Measurements from ENCODE around the gene CDC23. TPM values are rescaled to one million over a fixed set of nuclear protein-coding genes. Genes with fewer than 3 reads are reported as not detected.
"Not testable (repeated sequence)": the region's sequence is repeated elsewhere in the genome, so short reads cannot be mapped to it uniquely, and the experiment has no call there.

Gene CDC23
- 41.5 and 45.8 TPM in 2 replicates for total RNA-seq

DNA sequence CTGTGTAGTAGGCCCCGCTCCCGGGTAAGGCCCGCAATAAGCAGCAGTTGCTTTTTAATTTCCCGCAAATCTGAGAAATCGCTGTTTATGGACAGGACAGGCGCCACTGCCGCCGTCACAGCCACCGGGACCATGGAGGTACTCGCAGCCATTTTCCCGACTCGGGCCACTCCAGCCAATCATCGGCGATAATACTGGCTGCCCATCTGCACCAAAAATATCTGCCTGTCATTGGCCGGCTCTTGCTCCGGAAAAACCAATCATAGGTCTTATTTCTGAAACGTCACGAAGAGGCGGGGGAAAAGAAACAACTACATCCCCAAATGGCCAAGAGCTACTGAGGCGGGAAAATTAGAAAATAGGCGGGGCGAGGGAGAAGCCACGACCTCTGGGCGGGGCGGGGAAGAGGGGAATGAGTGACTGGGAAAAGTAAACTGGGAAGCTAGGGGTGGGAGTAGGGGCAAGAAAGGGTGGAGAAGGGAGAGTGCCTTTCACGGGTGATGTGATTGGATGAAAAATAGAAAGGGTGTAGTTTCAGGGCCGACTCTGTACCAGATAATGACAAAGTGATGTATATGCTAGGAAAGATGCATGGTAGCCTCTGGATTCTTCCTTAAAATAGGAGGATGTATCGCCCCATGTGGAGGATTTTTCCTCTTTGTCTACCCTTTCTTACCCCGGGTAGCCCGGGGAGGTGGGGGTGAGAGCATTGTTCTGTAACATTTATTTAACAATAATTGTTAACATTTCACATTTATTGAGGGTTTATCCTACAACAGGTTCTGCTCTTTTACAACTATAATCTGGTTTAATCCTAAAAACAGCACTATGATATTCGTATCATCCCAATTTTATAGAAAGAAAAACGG lies at the start of gene CDC23:
CDC23 (minus strand) TSS at position 163 of the 869 bp plus-strand sequence; CDS start at position 152, 11 bp downstream.
- no peaks in the 10 kb centered on the region for H3K27me3 Mint-ChIP-seq (ENCODE audit: low read depth)

GRCh38 chr5:138258704-138259292 lies 45.7 kb upstream of the CDC23 start:
- no peaks in the 10 kb centered on the region for H3K9me3 Mint-ChIP-seq
- H3K36me3 Mint-ChIP-seq (ENCODE audit: low read depth) = no peaks in the 10 kb centered on the region
- H3K27me3 Mint-ChIP-seq (ENCODE audit: low read depth) = peaks cover 4% of the 10 kb centered on the region
- no peak overlapping the region for H3K27ac Mint-ChIP-seq
- H3K4me1 Mint-ChIP-seq (ENCODE audit: low read depth) = no peaks in the 10 kb centered on the region
- no peak for DNase-seq (ENCODE audit: low spot score)
- H3K4me3 Mint-ChIP-seq (ENCODE audit: low read depth) = no peak overlapping the region
- intact Hi-C loops (cut with micrococcal nuclease) = no loop called here

More for the DNA sequence above, at the start of gene CDC23:
- Mint-ChIP-seq H3K36me3 (ENCODE audit: low read depth) (peaks cover 11% of the 10 kb centered on the region), H3K4me3 (ENCODE audit: low read depth) (peak within 1 kb of the TSS; percentile 97), H3K4me1 (ENCODE audit: low read depth) (peaks cover 11% of the 10 kb centered on the region), H3K9me3 (no peaks in the 10 kb centered on the region), H3K27ac (peak within 1 kb of the TSS; percentile 94)
- DNase-seq (ENCODE audit: low spot score) = peak; percentile 90
- intact Hi-C loops (cut with micrococcal nuclease) = loop anchor here (1.0 kb wide), 2 partner anchors 35 to 125 kb away; partner anchors contain the start of genes BRD8 and FAM53C

GRCh38 chr5:138257583-138257982 lies 44.5 kb upstream of the CDC23 start:
- H3K4me3 Mint-ChIP-seq (ENCODE audit: low read depth) = no peak overlapping the region
- H3K36me3 Mint-ChIP-seq (ENCODE audit: low read depth) = no peaks in the 10 kb centered on the region
- H3K9me3 Mint-ChIP-seq = no peaks in the 10 kb centered on the region
- no peak for DNase-seq (ENCODE audit: low spot score)
- intact Hi-C loops (cut with micrococcal nuclease) = no loop called here
- peaks cover 4% of the 10 kb centered on the region for H3K27me3 Mint-ChIP-seq (ENCODE audit: low read depth)
- no peak overlapping the region for H3K27ac Mint-ChIP-seq
- no peaks in the 10 kb centered on the region for H3K4me1 Mint-ChIP-seq (ENCODE audit: low read depth)

- intact Hi-C loops (cut with micrococcal nuclease) = no loop called here
- Mint-ChIP-seq H3K36me3 (ENCODE audit: low read depth) (no peaks in the 10 kb centered on the region), H3K9me3 (no peaks in the 10 kb centered on the region), H3K27ac (no peak overlapping the region), H3K4me3 (ENCODE audit: low read depth) (no peak overlapping the region), H3K4me1 (ENCODE audit: low read depth) (no peaks in the 10 kb centered on the region), H3K27me3 (ENCODE audit: low read depth) (peaks cover 4% of the 10 kb centered on the region)
- no peak for DNase-seq (ENCODE audit: low spot score)
These were observed 39.8 kb upstream of the CDC23 start for GRCh38 chr5:138252944-138253343.

DNA sequence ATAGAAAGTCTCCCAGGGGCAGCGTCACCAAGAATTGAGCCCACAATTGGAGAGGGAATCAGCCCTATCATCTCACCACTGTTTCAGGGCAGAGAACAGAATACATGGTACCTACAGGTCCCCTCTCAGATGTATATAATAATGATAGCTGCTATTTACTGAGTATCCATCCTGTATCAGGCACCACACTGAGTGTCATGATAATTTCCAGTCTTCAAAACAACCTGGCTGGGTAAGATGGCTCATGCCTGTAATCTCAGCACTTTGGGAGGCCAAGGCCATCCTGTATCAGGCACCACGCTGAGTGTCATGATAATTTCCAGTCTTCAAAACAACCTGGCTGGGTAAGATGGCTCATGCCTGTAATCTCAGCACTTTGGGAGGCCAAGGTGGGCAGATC lies 34.7 kb upstream of the CDC23 start:
- H3K36me3 Mint-ChIP-seq (ENCODE audit: low read depth); H3K4me3 Mint-ChIP-seq (ENCODE audit: low read depth); H3K27ac Mint-ChIP-seq; intact Hi-C loops (cut with micrococcal nuclease); DNase-seq (ENCODE audit: low spot score); H3K4me1 Mint-ChIP-seq (ENCODE audit: low read depth); H3K9me3 Mint-ChIP-seq: not testable (repeated sequence)
- H3K27me3 Mint-ChIP-seq (ENCODE audit: low read depth) = peaks cover 21% of the 10 kb centered on the region

DNA sequence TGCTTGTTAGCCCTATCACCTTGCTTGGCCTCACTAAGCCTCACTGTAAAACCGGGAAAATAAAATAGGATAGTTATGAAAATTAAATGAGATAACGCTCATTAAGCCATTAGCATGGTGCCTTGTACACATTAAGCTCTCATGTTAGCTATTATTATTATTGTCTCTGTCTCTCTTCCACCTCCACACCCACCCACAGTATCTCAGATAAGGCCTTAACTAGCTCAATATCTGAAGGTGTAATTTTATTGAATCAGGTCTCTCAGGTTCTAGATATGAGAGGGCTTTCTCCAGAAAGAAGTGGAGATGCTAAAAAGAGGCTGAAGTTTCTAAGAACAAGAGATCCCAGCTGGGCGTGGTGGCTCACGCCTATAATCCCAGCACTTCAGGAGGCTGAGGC lies 33.7 kb upstream of the CDC23 start:
- Mint-ChIP-seq H3K27ac (no peak overlapping the region), H3K4me1 (ENCODE audit: low read depth) (peaks cover 1% of the 10 kb centered on the region), H3K4me3 (ENCODE audit: low read depth) (no peak overlapping the region), H3K27me3 (ENCODE audit: low read depth) (peaks cover 26% of the 10 kb centered on the region), H3K36me3 (ENCODE audit: low read depth) (no peaks in the 10 kb centered on the region), H3K9me3 (no peaks in the 10 kb centered on the region)
- no peak for DNase-seq (ENCODE audit: low spot score)
- intact Hi-C loops (cut with micrococcal nuclease) = no loop called here

DNA sequence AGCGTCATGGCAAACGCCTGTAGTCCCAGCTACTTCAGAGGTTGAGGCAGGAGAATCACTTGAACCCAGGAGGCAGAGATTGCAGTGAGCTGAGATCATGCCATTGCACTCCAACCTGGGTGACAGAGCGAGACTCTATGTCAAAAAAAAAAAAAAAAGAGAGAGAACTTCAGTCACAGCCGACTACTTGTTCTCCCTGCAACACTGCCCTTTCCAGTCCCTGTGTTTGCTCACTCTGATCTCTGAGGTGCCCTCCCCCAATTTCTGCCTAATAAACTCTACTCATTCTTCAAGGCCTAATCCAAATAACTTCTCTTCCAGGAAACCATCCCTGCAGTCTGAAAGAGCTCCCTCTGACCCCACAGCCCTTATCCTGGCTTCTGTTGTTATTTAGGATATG lies 33.2 kb upstream of the CDC23 start:
- Mint-ChIP-seq H3K27me3 (ENCODE audit: low read depth) (peaks cover 27% of the 10 kb centered on the region), H3K4me1 (ENCODE audit: low read depth) (peaks cover 2% of the 10 kb centered on the region), H3K4me3 (ENCODE audit: low read depth) (no peak overlapping the region), H3K9me3 (no peaks in the 10 kb centered on the region), H3K27ac (no peak overlapping the region), H3K36me3 (ENCODE audit: low read depth) (no peaks in the 10 kb centered on the region)
- no peak for DNase-seq (ENCODE audit: low spot score)
- intact Hi-C loops (cut with micrococcal nuclease) = no loop called here

DNA sequence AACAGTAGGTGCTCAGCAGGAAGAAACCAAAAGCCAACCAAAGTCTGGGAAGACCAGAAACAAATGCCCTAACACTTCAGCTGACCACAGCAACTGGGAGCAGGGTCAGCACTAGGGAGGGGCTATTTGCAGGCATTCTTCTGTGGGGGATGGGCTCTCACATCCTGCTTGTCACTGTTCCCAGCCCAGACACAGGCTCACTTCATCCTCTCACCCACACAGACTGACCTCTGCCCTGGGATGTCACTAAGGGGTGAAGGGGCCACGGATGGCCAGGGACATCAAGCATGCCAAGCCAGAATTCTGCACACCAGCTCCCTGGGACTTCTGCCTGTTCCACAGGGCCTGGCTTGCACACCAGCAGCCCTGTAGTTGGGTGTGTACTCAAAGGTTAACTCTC lies 32.6 kb upstream of the CDC23 start:
- peaks cover 8% of the 10 kb centered on the region for H3K4me1 Mint-ChIP-seq (ENCODE audit: low read depth)
- intact Hi-C loops (cut with micrococcal nuclease) = no loop called here
- H3K4me3 Mint-ChIP-seq (ENCODE audit: low read depth) = no peak overlapping the region
- no peak overlapping the region for H3K27ac Mint-ChIP-seq
- no peak for DNase-seq (ENCODE audit: low spot score)
- H3K9me3 Mint-ChIP-seq = no peaks in the 10 kb centered on the region
- peaks cover 33% of the 10 kb centered on the region for H3K27me3 Mint-ChIP-seq (ENCODE audit: low read depth)
- H3K36me3 Mint-ChIP-seq (ENCODE audit: low read depth) = no peaks in the 10 kb centered on the region

- H3K27ac Mint-ChIP-seq = no peak overlapping the region
- H3K9me3 Mint-ChIP-seq = no peaks in the 10 kb centered on the region
- intact Hi-C loops (cut with micrococcal nuclease) = no loop called here
- H3K36me3 Mint-ChIP-seq (ENCODE audit: low read depth) = no peaks in the 10 kb centered on the region
- no peak overlapping the region for H3K4me3 Mint-ChIP-seq (ENCODE audit: low read depth)
- peaks cover 44% of the 10 kb centered on the region for H3K27me3 Mint-ChIP-seq (ENCODE audit: low read depth)
- DNase-seq (ENCODE audit: low spot score) = no peak
- peaks cover 11% of the 10 kb centered on the region for H3K4me1 Mint-ChIP-seq (ENCODE audit: low read depth)
These were observed 30.7 kb upstream of the CDC23 start for GRCh38 chr5:138243794-138244193.

DNA sequence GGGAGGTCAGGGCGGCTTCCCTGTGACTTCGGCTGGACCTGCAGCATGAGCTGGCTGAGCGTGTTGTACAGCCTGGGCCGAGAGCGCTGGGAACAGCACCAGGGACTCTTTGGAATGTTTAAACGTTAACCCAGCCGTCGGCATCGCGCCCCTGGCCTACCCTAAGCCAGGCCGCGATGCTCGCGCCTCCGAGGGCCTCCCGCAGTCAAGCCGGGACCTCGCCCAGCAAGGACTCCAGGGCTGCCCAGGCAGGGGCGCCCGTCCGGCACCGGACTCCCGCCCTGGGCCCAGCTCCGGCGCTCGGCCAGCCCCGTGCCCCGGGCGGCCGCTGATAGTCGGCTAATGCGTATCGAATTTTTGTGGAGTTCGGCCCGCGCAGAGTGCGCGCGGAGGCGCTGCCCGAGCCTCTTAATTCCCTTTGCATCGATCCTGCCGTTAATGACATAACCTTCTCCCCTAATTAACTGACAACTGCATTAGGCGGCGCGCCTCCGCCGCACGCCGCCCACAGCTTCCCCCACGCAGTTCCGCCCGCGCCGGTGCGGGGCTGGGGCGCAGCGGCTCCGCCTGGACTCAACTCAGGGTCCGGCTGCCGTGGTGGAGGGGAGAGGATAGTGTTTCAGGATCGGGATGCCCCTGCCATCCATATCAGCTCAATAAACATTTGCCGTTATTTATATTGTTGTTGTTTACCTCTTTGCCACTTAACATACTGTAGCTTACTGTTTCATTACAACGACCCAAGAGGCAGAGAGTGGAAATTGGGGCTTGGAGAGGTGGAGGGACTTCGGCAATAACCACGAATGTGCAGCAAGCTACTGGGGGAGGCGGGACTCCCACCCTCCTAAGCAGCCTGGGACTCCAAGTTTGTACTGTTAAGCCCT lies 28.8 kb upstream of the CDC23 start:
- peaks cover 44% of the 10 kb centered on the region for H3K27me3 Mint-ChIP-seq (ENCODE audit: low read depth)
- no peaks in the 10 kb centered on the region for H3K36me3 Mint-ChIP-seq (ENCODE audit: low read depth)
- no peak overlapping the region for H3K4me3 Mint-ChIP-seq (ENCODE audit: low read depth)
- intact Hi-C loops (cut with micrococcal nuclease) = no loop called here
- no peak for DNase-seq (ENCODE audit: low spot score)
- H3K4me1 Mint-ChIP-seq (ENCODE audit: low read depth) = peaks cover 11% of the 10 kb centered on the region
- no peak overlapping the region for H3K27ac Mint-ChIP-seq
- H3K9me3 Mint-ChIP-seq = no peaks in the 10 kb centered on the region

- Mint-ChIP-seq H3K36me3 (ENCODE audit: low read depth) (no peaks in the 10 kb centered on the region), H3K4me1 (ENCODE audit: low read depth) (peaks cover 11% of the 10 kb centered on the region), H3K27me3 (ENCODE audit: low read depth) (peaks cover 43% of the 10 kb centered on the region), H3K27ac (no peak overlapping the region), H3K9me3 (no peaks in the 10 kb centered on the region), H3K4me3 (ENCODE audit: low read depth) (no peak overlapping the region)
- DNase-seq (ENCODE audit: low spot score) = no peak
- intact Hi-C loops (cut with micrococcal nuclease) = no loop called here
These were observed 27.7 kb upstream of the CDC23 start for GRCh38 chr5:138240650-138241385.

DNA sequence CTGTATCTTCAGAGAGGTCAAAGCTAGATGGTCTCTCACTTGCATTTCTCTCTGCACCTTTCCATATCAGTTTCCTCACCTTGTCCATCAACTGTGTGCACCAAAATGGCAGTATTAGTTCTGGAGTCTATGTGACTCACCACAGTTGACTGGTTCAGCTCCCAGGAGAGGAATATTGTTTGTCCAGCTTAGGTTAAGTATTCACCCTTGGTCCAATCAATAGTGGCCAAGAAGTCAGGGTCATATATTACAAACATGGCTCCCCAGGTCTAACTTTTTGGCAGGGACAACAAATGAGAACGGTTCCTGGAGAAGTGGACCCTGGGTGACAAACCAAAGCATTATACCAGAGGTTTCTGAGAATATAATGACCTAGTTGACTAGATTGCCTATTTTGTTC lies 24.9 kb upstream of the CDC23 start:
- Mint-ChIP-seq H3K4me3 (ENCODE audit: low read depth) (no peak overlapping the region), H3K4me1 (ENCODE audit: low read depth) (peaks cover 11% of the 10 kb centered on the region), H3K27me3 (ENCODE audit: low read depth) (peaks cover 27% of the 10 kb centered on the region)

More for the DNA sequence above, 24.9 kb upstream of the CDC23 start:
- DNase-seq (ENCODE audit: low spot score) = no peak
- intact Hi-C loops (cut with micrococcal nuclease) = no loop called here
- Mint-ChIP-seq H3K36me3 (ENCODE audit: low read depth) (no peaks in the 10 kb centered on the region), H3K27ac (no peak overlapping the region), H3K9me3 (no peaks in the 10 kb centered on the region)

All from activated T-helper 2 cell treated with anti-CD3 and anti-CD28 coated beads, Interferon-gamma antibody, Interleukin-2, Interleukin-4, amounts not matched to agents 10 μg/mL and 5 μg/mL and 100 μg/mL, durations not matched to agents 14 hours and 24 hours and 36 hours (primary cell).